Activated CD8-positive, alpha-beta memory T cell treated with anti-CD3 and anti-CD28 coated beads, Interleukin-2, amount 50 U/mL, for 24 hours (primary cell): Measurements from ENCODE around the gene PHLPP1.
"Not testable (repeated sequence)": the region's sequence is repeated elsewhere in the genome, so short reads cannot be mapped to it uniquely, and the experiment has no call there.

Experiments used
- DNase-seq: peaks from one replicate; pipeline ENCODE4 v3.0.0-alpha.2; 2020; ENCODE audit errors: extremely low read depth

PHLPP1 gene

DNA sequence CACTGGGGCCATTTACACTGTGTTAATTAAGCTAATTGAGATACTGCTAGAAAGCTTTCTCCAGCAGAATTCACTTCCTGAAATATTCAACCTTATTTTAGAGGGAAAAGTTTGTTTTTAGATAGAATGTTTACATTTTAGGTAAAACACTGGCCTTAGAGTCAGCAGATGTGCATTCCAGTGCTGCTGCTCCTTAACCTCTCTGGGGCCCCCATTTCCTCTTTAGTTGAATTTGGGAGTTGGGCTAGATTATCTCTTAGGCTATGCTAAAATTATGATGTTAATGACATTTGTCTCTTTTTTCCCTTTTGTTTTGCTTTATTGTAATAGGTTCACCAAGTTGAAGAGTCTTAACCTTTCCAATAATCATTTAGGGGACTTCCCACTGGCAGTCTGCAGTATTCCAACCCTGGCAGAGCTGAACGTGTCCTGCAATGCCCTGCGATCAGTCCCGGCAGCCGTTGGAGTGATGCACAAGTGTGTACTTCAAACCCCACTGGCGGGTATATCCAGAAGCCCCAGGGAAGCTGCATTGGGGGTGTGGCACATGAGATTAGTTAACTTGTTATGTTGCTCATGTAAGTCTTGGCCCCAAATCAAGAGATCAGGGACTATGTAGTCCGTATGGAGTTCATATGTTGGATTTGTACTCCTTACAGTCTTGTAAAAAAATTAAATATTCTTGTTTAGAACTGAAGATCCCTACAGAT is 179.5 kb downstream of the PHLPP1 start:
- no peak for DNase-seq

DNA sequence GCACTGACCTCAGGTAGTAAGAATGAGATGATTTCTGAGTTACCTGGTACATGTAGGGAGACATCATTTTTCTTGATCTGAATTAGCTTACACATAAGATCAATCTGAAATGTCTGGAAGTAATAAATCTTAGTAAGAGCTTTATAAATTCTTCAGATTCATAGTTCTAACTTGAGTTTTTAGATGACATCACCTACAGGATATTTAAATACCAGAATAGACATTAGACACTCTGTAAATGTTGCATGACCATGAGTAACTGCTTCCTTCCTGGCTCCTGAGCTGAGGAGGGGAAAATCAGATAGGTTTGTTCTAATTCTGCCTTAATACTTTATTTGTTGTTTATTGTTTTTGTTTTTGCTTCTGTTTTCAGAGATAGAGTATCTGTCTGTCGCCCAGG is 181.8 kb downstream of the PHLPP1 start:
- no peak for DNase-seq

DNA sequence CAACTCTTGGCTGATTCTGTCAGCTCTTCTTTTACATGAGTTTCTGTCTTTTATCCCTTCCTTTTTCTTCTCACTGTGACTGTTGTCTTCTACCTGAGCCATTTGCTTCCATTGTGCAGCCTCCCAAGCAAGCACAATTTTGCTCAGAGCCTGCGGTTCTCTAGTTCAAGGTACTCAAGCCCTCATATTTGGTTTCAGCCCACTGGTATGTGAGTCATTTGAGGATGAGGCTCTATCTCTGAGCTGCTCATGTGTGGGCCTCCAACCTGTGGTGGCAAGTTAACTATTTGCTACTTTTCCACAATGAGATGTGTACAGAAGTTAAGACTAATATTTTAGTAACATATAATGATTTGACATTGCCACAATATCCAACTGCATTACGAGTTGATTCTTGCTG is 183.0 kb downstream of the PHLPP1 start:
- no peak for DNase-seq

DNA sequence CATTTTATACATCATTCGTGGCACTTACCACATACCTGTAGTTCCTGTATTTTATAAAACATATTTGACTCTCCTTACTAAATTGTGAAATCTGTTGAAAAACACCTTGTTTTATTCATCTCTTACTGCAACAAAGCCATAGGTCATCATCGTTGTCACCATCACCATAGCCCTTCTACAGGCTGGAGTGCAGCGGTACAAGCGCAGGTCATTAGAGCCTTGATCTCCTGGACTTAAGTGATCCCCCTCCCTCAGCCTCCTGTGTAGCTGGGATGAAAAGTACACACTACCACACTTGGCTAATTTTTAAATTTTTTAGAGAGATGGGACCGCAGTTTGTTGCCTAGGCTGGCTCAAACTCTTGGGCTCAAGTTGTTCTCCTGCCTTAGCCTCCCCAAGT is 184.2 kb downstream of the PHLPP1 start:
- DNase-seq = no peak

DNA sequence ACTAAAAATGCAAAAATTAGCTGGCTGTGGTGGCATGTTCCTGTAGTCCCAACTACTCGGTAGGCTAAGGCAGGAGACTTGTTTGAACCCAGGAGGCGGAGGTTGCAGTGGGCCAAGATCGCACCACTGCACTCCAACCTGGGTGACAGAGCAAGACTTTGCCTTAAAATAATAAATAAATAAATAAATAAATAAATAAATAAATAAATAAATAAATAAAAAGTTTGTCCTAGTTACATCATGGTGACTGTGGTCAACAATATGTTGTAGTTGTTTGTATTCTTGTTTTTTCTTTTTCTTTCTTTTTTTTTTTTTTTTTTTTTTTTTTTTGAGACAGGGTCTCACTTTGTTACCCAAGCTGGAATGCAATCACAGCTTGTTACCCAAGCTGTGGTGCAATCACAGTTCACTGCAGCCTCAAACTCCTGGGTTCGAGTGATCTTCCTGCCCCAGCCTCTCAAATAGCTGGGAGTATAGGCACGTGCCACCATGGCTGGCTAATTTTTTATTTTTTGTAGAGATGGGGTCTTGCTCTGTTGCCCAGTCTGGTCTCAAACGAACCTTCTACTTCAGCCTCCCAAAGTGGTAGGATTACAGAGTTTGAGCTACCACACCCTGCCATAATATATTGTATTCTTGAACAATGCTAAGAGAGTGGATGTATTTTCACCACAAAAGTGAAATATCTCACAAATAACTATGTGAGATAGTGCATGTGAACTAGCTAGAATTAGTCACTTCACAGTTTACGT is 185.0 kb downstream of the PHLPP1 start:
- no peak for DNase-seq

DNA sequence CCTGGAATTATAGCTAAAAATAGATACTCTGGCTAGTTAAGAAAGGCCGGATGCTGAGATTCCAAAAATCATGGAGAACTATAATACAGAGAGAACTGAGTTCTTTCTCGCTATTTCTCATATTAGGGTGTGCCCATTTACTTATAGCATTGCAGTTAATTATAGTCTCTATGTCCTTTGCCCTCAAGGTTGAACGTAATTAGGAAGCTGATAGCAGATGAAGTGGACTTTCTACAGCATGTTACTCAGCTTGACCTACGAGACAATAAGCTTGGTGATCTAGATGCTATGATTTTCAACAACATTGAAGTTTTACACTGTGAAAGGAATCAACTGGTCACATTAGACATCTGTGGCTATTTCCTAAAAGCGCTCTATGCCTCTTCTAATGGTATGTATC is 187.4 kb downstream of the PHLPP1 start:
- no peak for DNase-seq

DNA sequence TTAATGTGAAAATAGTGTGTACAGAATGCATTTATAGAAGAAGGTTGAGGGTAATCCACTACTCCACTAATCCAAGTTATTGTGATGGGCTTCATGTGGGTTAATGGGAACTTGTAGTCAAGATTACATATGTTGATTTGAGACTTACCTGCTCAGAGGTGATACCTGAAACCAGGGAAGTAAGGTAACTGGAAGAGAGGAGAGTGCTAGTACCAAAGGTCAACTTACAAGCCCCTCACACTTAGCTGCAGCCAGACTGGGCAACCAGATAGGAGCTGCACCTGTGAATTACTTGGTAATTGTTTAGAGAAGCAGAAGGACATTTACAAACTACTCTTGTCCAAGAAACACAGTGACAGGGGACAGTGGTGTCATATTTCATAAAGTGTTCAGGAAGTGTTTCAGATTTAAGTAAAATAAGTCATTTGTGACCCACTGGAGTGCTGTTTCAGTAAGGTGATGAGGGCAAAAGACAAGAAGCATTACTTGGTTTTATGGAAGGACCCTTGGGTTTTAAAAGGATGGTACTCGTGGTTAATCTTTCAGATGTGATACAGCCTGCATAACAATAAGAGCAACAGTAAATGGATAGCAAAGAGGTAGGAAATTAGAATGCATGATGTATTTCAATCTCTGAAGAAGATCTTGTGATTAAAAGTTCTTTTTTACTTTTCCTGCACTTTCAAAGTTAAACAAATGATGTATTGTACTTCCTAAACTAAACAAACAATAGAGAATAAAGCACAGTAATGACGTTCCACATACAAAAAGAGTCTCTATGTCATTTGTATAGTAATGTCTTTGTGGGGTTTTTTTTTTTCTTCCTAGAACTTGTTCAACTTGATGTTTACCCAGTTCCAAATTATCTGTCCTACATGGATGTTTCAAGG is 189.3 kb downstream of the PHLPP1 start:
- DNase-seq = no peak

DNA sequence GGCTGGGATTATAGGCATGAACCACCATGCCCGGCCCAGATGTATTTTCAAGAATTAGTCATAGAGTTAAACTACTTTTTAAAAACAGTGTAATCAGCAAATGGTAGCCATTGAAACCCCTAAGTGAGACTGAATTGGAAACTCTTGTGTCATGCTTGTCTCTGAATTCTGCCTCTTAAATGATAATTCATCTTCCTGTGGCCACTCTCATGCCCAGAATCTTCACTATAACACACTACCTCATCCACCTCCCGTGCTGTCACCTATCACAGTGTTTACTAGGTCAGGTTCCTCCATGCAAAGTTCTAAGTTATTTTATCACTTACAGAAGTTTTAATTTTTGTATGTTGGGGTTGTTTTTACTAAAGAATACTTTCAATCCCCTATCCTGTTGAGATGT is 197.5 kb downstream of the PHLPP1 start:
- DNase-seq = no peak

DNA sequence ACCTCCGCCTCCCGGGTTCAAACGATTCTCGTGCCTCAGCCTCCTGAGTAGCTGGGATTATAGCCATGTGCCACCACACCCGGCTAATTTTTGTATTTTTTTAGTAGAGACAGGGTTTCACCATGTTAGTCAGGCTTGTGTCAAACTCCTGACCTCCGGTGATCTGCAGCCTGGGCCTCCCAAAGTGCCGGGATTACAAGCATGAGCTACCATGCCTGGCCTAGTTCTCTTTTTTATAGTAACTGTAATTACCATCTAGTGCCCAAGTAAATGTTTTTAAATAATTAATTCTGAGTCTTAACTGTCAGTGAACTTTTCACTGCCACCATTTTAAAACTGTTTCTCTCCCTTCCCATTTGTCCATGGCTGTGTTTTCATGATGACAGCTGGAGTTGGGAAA is 198.5 kb downstream of the PHLPP1 start:
- not testable (repeated sequence) for DNase-seq

DNA sequence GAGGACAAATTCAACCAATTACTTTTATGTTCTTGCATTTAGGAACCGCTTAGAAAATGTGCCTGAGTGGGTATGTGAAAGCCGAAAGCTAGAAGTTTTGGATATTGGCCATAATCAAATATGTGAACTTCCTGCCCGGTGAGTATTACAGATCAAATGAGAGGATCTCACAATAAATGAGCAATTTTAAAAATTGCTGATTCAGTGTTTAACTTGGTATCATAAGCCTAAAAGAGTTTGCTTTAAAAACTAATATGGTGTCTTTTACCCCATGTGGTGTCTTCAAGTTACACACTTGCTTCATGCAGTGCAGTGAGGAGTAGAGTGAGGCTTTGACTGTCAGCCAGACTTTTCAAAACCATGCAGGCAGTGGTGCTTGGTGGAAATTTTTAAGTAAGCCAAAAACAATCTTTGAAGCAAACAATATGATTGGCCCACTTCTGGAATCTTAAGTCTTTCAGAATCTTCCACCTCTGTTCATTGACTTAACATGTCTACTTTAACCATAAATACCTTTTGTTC is 199.6 kb downstream of the PHLPP1 start:
- no peak for DNase-seq

DNA sequence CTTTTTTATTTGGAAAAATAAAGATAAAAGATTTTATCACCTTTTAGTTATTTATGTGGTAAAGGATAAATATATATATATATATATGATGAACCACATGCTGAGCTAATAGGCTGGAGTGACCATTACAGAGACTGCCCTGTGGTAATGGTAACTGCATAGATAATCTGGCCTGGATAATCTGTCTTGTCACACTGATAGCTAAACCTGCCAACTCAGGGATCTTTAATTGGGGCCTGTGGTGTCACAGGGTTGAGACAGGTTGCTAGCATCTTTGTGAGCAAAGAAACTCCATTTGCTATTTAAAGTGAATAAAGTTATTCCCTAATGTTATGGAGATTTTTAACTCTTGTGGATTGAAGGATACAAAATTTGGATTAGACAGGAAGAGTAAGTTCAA is 203.0 kb downstream of the PHLPP1 start:
- no peak for DNase-seq

DNA sequence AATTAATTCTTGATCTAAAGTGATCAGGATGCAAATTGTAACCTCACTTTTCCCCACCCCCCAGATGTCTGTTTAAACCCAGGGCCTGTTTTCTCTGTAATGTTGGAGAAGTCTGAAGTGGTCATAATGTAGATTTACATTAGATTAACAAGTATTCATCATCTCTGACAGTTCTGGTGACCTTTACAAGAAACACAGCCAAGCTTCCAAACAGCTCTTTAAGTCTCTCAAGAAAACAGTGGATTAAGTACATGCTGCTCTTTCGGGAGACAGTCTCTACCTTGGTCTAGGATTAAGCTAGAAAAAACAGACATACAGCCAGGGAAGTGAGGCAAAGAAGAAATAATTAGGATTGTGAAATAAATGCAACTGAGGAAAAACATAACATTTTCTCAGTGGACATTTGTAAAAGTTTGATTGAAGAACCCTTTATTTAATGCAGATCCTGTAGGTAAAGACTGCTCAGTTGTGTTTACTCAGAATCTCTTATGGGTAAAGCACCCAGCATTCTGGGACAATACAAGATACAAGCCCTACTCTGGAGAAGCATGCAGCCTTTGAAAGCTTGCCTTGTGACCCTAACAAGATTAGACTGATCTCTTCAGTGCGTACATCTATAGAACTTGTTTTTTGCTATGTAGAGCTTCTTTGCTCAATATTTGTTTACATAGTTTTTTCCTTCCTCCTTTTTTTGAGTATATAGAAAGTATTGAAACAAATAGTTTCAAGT is 203.9 kb downstream of the PHLPP1 start:
- DNase-seq = no peak

DNA sequence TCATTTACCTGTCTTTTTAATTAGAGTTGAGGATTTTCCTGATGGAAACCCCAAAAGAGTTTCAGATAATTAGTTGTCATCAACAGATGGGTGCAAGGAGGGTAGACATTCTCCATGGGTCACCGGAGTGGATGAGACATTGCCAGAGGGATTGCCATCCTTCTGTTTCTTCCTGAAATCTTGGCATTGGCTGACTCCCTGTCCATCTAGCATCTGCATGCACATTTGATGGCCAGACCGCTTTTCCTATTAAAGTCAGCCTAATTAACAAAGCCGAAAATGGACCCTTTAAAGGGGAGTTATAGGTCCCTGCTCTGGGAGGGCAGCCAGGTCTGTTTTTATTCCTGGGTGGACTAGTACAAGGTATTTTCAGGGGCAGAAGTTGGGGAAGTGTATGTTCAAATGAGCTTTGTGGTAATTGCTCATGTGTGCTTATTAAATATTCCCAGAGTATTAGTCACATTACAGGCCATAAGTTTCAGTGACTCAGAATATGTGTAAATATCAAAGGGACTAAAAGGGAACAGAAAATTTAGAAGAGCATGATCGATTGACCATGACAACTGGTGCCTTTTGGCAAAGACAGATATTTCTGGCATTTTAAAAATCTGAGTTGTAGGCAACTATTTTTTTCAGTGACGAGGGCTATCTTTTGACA is 209.8 kb downstream of the PHLPP1 start:
- DNase-seq = no peak

DNA sequence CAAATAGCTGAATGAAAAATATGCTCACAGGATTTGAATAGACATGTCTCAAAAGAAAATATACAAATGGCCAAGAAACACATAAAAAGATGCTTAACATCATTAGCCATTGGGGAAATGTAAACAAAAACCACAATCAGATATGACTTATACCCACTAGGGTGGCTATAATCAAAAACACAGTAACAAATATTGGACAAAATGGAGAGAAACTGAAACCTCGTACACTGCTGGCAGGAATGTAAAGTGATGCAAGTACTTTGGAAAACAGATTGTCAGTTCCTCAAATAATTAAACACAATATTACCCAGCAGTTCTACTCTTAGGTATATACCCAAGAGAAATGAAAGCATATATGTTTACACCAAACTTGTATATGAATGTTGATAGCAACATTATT is 213.0 kb downstream of the PHLPP1 start:
- no peak for DNase-seq

DNA sequence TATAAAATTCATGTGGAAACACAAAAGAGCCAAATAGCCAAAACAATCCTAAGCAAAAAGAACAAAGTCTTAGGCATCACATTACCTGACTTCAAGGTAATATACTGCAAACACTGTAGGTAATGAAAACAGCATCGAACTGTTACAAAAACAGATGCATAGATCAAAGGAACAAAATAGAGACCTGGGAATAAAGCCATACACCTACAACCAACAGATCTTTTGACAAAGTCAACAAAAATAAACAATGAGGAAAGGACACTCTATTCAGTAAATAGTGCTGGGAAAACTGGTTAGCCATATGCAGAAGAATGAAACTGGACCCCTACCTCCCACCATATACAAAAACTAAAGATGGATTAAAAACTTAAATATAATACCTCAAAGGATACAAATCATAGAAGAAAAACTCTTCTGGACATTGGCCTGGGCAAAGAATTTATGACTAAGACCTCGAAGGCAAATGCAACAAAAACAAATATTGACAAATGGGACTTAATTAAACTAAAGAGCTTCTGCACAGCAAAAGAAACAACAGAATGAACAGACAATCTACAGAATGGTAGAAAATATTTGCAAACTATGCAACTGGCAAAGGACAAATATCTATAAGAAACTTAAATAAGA is 218.0 kb downstream of the PHLPP1 start:
- DNase-seq = no peak

DNA sequence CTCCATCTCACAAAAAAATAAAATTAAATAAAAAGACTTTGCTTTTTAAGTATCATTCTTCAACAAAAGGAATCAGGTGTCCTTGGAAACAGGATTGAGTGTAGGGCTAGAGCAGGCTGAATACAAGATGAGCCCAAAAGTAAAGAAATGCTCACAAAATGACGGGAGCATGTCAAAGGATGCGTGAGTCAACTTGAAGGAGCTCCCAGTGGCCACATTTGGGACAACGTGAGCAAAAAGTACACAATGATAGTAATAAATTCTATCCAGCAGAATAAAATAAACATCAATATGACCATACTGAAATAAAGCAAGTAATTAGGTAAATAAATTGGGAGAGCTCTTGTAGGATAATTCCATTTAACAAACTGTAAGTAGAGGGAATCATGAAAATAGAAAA is 220.7 kb downstream of the PHLPP1 start:
- no peak for DNase-seq

DNA sequence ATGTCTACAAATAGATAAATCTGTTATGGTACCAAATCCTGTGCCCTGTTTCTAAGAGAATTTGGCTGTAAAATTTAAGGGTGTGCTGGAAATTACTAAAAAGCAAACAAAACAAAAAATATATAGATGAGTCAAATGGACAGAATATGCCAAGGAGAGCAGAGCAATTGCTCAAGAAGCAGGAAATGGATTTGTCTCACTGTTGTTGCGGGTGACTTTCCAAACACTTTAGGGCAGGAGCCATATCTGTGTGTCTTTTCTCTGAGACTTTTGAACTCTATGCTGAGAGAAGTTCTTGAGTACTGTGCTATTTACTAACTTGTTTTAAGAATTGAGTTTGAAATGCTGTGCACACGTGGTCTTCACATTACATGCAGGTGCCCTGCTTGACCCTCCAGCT is 221.7 kb downstream of the PHLPP1 start:
- DNase-seq = no peak

DNA sequence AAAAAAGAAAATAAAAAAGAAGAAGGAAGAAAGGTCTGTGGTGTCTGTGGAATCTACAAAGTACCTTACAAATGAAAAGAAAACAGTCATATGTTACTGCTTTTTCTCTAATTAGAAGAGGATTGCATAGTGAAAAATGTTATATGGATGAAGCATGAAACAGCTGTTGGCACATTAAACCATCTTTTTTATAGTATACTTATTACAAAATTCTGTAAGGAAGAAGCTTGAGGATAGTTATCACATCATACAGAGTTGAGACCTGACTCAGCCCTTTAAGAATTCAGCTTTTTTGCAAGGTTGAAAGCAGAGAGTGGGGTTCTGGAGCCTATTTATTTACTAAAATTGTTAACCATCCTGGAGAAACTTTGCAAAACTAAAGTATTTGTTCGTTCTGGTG is 222.7 kb downstream of the PHLPP1 start:
- DNase-seq = no peak

DNA sequence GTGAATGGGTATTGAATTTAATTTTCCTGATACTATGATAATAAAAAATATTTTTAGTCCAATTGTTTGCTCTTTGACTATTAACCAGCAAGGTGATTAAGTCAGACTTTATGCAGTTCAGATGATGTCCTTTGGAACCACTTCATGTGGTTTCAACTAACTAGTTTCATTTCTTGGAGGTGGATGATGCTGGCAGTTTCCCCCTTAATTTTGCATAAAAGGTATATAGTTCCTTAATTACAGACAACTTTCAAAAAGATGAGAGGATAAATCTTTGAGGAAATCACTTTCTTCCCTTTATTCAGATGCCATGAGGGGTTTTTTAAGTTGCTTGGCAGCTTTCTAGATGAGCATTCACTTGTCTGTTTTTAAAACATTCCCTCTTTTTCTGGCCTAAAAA is 223.1 kb downstream of the PHLPP1 start:
- DNase-seq = no peak

DNA sequence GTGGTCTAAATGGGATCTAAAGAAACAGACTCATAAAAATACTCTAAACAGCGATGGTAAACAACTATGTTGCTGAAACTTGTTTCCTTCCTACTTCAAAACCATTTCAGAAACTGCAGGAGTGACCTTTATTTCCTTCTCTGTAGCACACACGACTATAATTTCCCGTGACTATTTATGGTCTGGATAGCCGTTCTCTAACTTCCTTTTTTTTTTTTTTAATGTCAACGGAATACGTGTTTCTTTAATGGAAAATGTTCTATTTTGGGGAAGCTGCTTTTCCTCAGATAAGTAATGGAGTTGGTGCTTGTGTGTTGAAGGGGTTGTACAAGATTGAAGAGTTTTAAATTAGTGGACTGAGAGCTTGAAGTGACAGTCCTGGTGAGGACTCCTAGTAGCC is 224.1 kb downstream of the PHLPP1 start:
- no peak for DNase-seq

DNA sequence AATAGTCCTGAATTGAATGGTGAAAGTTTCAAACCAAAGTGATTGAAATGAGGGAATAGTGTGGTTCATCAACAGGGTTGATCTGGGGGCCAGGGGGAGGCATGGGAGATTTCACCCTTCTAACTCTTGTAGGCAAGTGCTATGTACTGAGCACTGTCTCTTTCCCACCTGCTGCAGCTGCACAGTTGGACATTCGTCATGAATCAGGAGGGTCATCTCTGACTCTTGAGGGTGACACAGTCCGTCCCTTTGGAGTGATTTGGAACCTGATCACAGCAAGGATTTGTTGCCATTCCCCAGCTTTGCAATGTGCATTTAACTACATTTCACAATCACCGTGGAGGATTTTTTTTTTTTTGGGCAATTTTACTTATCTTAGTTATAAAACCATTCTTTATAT is 224.6 kb downstream of the PHLPP1 start:
- DNase-seq = no peak
